SU-DHL-6 (cell line): ENCODE measurements around the gene RAPGEFL1.

Experiments
- EZH2phosphoT487 ChIP-seq: fragments of 200-600 bp; sonication (generic), shearing (Covaris generic); conservative IDR thresholded peaks from 2 replicates; pipeline ENCODE4 v1.6.1; 2018; ENCODE audit warnings: mild to moderate bottlenecking, antibody characterized with exemption, low read length, moderate library complexity, mixed read lengths
- TF ChIP-seq, protein P1 (sequence below): fragments of 200-600 bp; sonication (generic); IDR thresholded peaks from one replicate; pipeline ENCODE4 v1.5.1; 2017; ENCODE audit warnings: antibody characterized with exemption, mild to moderate bottlenecking, low read length, moderate library complexity; ENCODE audit not compliant: insufficient read depth, poor library complexity, severe bottlenecking

GRCh38 chr17:40145476-40145875, 31.8 kb upstream of the RAPGEFL1 start:
- TF ChIP-seq, protein P1, sequence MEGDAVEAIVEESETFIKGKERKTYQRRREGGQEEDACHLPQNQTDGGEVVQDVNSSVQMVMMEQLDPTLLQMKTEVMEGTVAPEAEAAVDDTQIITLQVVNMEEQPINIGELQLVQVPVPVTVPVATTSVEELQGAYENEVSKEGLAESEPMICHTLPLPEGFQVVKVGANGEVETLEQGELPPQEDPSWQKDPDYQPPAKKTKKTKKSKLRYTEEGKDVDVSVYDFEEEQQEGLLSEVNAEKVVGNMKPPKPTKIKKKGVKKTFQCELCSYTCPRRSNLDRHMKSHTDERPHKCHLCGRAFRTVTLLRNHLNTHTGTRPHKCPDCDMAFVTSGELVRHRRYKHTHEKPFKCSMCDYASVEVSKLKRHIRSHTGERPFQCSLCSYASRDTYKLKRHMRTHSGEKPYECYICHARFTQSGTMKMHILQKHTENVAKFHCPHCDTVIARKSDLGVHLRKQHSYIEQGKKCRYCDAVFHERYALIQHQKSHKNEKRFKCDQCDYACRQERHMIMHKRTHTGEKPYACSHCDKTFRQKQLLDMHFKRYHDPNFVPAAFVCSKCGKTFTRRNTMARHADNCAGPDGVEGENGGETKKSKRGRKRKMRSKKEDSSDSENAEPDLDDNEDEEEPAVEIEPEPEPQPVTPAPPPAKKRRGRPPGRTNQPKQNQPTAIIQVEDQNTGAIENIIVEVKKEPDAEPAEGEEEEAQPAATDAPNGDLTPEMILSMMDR: no peak
- no peak for TF ChIP-seq EZH2phosphoT487
